ENCODE results near the gene TSKS.

TSKS gene, protein sequence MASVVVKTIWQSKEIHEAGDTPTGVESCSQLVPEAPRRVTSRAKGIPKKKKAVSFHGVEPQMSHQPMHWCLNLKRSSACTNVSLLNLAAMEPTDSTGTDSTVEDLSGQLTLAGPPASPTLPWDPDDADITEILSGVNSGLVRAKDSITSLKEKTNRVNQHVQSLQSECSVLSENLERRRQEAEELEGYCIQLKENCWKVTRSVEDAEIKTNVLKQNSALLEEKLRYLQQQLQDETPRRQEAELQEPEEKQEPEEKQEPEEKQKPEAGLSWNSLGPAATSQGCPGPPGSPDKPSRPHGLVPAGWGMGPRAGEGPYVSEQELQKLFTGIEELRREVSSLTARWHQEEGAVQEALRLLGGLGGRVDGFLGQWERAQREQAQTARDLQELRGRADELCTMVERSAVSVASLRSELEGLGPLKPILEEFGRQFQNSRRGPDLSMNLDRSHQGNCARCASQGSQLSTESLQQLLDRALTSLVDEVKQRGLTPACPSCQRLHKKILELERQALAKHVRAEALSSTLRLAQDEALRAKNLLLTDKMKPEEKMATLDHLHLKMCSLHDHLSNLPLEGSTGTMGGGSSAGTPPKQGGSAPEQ

DNA sequence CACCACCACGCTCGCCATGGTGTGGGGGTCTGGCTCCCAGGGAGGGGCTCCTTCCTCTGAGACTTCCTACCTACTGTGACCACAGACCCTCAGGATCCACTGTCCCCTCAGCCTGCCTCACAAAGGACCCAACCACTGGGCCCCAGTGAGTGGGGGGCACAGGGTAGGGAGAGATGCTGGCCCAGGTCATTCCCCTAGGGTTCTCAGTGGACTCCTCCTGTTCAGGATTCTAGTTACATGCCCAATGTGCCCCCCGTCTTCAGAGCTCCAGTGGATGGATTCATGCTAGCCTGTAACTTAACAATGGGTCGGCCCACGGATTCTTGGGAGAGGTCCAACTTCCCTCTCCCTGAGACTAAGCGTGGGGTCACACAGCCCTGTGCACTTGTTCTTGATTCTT lies at the start of gene TSKS:
Gene TSKS, minus strand, starts transcription at position 77 of the 400 bp plus-strand sequence. Its CDS starts 59 bp downstream, at position 18.
- no peak for DNase-seq

DNA sequence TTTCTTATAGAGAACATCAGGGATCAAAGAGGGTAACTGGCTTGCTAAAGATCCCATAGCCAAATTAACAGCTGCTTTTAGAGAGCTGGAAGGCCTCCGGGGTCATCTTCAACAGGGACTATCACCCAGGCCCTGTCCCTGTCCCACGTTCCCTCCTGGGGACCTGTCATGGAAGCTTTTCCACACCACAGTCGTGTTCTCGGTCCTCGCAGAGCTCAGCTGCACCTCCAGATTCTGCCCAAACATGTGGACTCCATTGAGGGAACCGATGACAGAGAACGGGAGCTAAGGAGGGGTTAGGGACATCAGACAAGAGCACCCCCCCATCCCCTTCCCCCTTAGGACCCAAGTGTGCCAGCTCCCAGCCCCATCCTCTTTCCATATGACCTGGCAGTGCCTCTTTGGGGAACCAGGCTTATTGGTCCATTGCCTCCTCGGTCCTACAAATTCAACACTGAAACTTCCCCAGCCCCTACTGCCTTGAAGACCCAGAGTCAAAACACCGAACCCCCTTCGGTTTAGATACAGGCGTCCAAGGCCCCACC lies 49.4 kb upstream of the TSKS start:
- DNase-seq = no peak

GRCh38 chr19:49811328-49811727 lies 48.2 kb upstream of the TSKS start:
- DNase-seq = no peak

- DNase-seq = no peak
These were observed 46.9 kb upstream of the TSKS start for GRCh38 chr19:49809941-49810389.

GRCh38 chr19:49809160-49809940 lies 46.2 kb upstream of the TSKS start:
- peak; percentile 36 for DNase-seq

DNA sequence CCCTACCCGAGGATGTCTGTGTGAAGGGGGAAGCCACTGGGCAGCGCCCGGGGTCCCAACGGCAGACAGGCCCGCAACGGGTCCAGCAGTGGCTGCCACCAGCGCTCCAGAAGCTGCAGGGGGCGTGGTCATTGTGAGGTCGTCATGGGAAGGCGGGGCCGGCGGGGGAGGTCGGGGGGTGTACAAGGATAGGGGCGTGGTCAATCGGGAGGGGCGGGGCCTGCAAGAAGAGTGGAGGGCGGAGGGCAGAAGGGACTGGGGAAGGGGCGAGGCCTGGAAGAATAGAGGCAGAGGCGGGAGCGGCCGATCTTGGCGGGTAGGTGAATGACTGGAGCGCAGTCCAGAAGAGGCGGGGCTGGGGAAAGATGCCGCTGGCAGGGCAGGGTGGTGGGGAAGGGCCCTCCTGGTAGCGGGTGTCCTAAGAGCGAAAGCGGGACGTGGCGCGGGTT lies 45.6 kb upstream of the TSKS start:
- peak; percentile 56 for DNase-seq

DNA sequence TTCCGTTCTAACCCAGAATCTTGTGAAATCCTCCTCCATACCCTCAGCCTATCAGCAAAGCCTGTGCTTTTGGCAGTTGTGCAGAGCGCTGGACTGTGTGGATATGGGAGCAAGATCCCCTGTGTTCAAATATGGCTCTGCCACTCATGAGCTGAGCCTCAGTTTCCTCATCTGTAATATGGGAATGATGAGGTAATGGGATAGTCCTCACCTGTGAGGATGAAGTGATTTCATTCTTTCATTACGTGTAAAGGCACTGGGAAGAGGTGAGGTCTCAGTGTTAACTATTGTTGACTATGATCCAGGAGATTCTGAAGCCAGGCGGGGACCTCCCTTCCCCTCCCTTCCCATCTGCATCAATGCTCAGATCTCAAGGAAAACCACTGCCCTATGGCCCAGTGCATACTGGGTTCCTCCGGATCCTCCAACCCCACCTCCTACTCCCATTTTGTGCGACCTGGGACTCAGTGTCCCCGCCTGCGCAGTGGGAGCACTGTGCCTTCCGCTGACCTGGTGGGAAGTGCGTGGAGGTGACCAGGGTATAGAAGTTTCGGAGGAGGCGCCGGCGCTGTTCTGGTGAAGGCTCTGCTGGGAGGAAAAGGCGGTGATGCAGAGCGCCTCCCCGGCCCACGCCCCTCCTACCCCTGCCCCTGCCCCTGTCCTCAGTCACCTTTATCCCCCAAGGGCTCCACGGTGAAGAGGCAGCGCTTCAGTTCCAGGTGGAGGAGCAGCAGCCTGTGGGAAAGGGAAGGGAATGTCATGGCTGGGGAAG lies 45.0 kb upstream of the TSKS start:
- no peak for DNase-seq

DNA sequence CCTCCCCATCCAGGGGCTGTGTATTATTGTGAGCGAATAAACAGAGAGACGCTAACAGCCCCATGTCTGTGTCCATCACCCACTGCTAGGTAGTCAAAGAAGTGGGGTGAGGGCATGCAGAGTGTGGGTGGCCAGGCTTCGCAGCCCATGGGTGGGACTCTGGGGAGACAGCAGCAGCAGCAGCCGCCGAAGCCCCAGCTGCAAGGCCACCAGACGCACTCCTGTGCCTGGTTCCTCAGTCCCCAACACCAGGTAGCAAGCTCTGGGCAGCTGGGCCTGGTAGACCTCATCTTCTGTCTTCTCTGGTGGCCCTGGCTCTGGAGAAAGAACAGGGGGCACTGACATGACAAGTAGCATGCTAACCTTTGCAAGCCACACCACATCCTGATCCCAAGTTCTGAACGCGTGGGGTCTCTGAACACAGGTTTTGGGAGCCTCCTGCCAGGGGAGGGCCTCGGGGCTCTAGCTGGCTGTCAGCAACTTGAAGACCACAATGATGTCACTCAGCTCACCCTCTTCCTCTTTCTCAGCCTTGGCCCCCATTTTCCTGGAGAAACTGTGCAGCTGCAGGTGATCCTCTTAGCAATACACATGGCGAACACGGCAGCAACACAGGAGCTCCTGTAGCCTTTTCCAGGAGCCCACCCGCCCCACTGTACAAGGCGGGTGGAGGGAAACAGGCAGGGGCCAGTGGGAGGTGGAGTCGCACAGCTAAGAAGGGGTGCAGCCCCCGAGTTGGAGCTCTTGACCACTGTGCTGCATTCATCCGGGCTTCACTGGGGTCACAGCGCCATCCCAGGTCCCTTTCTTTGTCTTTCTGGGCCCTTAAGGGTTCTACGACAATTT lies 44.2 kb upstream of the TSKS start:
- no peak for DNase-seq

DNA sequence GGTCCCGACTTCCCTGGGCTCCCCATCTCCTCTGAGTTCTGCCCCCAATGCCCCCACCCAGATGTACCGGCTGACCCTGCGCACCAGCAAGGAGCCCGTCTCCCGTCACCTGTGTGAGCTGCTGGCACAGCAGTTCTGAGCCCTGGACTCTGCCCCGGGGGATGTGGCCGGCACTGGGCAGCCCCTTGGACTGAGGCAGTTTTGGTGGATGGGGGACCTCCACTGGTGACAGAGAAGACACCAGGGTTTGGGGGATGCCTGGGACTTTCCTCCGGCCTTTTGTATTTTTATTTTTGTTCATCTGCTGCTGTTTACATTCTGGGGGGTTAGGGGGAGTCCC lies 43.5 kb upstream of the TSKS start:
- DNase-seq = no peak

GRCh38 chr19:49805822-49806619 lies 42.9 kb upstream of the TSKS start:
- DNase-seq = no peak

DNA sequence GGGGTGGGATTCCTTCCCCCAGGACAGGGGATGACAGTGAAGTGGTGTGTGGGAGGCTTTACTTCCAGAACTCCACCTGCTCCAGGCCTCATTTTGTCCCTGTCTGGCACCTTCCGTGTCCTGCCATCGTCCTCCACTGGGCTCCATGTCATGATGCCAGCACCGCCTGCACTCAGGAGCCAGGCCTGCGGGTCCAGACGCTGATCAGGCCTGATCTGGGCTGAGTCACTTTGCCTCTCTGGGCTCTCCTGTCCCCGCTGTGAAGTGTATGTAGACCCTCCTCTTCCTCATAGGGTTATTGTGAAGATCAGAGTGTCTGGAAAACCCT lies 40.4 kb upstream of the TSKS start:
- no peak for DNase-seq

DNA sequence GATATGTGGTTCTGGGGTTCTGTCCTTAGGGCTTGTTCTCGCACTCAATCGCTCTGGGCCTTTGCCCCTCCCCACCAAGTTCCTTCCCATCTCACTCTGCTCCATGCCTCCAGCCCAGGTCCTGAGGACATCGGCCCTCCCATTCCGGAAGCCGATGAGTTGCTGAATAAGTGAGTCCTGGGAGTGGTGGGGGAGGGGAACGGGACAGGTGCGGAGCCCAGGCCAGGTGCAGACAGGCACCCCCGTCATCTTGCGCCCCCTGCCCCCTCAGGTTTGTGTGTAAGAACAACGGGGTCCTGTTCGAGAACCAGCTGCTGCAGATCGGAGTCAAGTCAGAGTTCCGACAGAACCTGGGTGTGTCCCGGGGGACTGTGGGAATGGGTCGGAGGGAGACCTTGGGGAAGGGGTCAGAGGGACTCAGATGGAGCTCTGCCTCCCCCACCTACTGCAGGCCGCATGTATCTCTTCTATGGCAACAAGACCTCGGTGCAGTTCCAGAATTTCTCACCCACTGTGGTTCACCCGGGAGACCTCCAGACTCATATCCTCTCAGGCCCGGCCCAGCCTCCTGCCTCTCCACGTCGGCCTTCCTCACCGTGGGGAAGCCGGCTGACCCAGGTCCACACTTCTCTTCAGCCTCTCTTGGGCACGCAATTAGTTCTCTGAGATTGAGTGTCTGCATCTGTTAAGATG lies 39.9 kb upstream of the TSKS start:
- DNase-seq = no peak

- peak; percentile 51 for DNase-seq
These were observed 39.0 kb upstream of the TSKS start for GRCh38 chr19:49801966-49802661.

- DNase-seq = no peak
These were observed 38.3 kb upstream of the TSKS start for GRCh38 chr19:49801401-49801888.

DNA sequence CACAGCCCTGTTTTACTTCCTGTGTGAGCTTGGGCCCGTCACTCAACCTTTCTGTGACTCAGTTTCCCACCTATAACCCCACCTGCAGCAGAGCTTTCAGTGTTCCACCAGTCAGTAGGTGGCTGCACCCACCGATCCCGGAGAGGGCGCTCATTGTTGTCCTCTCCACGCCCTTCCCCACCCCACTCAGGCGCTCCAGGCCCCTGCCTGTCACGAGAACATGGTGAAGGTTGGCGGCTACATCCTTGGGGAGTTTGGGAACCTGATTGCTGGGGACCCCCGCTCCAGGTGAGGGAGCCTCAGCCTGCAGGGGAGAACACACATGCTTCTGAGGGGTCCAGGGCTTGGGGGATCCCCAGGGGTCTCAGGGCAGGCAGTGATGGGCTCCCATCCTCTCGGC lies 37.7 kb upstream of the TSKS start:
- no peak for DNase-seq

GRCh38 chr19:49799798-49800376 lies 36.8 kb upstream of the TSKS start:
- no peak for DNase-seq

GRCh38 chr19:49799271-49799797 lies 36.2 kb upstream of the TSKS start:
- no peak for DNase-seq

- no peak for DNase-seq
These were observed 35.5 kb upstream of the TSKS start for GRCh38 chr19:49798574-49798973.

GRCh38 chr19:49795615-49796014 lies 32.5 kb upstream of the TSKS start:
- no peak for DNase-seq

Measured in T1000 (cell line).